SJSA1 (cell line): ENCODE results near the gene ZC3H8. TPM values are rescaled to one million over a fixed set of nuclear protein-coding genes. Genes with fewer than 3 reads are reported as not detected.

ENCODE experiments used
- DNase-seq, 2 experiments: peaks; one replicate each; pipeline ENCODE4 v3.0.0-alpha.2; 2015 to 2020; ENCODE audit warnings: low spot score in 2 of 2, low read depth in 1 of 2
- H3K27ac ChIP-seq: fragments of 250-450 bp; sonication (Bioruptor Pico); 2 replicates; pipeline ENCODE4 v1.5.1; 2020; ENCODE audit warnings: mild to moderate bottlenecking, moderate library complexity
- H3K27me3 ChIP-seq: fragments of 250-450 bp; sonication (Bioruptor Pico); replicated peaks from 2 replicates; pipeline ENCODE4 v1.5.1; 2020; ENCODE audit warnings: mild to moderate bottlenecking, moderate library complexity
- H3K36me3 ChIP-seq: fragments of 250-450 bp; sonication (Bioruptor Pico); 2 replicates; pipeline ENCODE4 v1.5.1; 2020; ENCODE audit warnings: mild to moderate bottlenecking
- H3K4me1 ChIP-seq: fragments of 250-450 bp; sonication (Bioruptor Pico); replicated peaks from 2 replicates; pipeline ENCODE4 v1.6.1; 2021; ENCODE audit warnings: mild to moderate bottlenecking
- H3K4me3 ChIP-seq: fragments of 250-450 bp; sonication (Bioruptor Pico); 2 replicates; pipeline ENCODE4 v1.5.1; 2020; ENCODE audit warnings: mild to moderate bottlenecking
- H3K9me3 ChIP-seq: fragments of 250-450 bp; sonication (Bioruptor Pico); replicated peaks from 2 replicates; pipeline ENCODE4 v1.5.1; 2020; ENCODE audit warnings: mild to moderate bottlenecking
- total RNA-seq: library from RNA; depleted of rRNA; stranded (reverse); fragments of >200 nt; shearing (Covaris generic); gene quantifications from 2 replicates; pipeline ENCODE4 v1.2.3, GENCODE V29; 2014

ZC3H8 gene
- total RNA-seq, 1 experiment from 2014 or later, result 5.7 TPM

- Histone ChIP-seq H3K4me3 (no peak overlapping the region), H3K36me3 (no peaks in the 10 kb centered on the region), H3K4me1 (no peaks in the 10 kb centered on the region), H3K9me3 (peaks cover under 1% of the 10 kb centered on the region), H3K27me3 (0 out of 2 replicates have a peak, but pooled peaks cover 3% of the 10 kb centered on the region), H3K27ac (no peak overlapping the region)
- DNase-seq, result no peak
These were observed 55.7 kb downstream of the ZC3H8 start for GRCh38 chr2:112199188-112199587.

GRCh38 chr2:112198780-112199179 lies 56.1 kb downstream of the ZC3H8 start:
- Histone ChIP-seq H3K36me3 (no peaks in the 10 kb centered on the region), H3K4me1 (no peaks in the 10 kb centered on the region), H3K27me3 (0 out of 2 replicates have a peak, but pooled peaks cover 3% of the 10 kb centered on the region), H3K27ac (no peak overlapping the region), H3K9me3 (no peaks in the 10 kb centered on the region; the same call in none of the 2 replicates), H3K4me3 (no peak overlapping the region)
- DNase-seq, result no peak

- H3K4me1 ChIP-seq, result no peaks in the 10 kb centered on the region
- DNase-seq, result no peak
- no peak overlapping the region for H3K4me3 ChIP-seq
- H3K9me3 ChIP-seq, result no peaks in the 10 kb centered on the region; the same call in none of the 2 replicates
- no peak overlapping the region for H3K27ac ChIP-seq
- no peaks in the 10 kb centered on the region for H3K36me3 ChIP-seq
- 0 out of 2 replicates have a peak, but pooled peaks cover 3% of the 10 kb centered on the region for H3K27me3 ChIP-seq
These were observed 57.0 kb downstream of the ZC3H8 start for GRCh38 chr2:112197868-112198267.

DNA sequence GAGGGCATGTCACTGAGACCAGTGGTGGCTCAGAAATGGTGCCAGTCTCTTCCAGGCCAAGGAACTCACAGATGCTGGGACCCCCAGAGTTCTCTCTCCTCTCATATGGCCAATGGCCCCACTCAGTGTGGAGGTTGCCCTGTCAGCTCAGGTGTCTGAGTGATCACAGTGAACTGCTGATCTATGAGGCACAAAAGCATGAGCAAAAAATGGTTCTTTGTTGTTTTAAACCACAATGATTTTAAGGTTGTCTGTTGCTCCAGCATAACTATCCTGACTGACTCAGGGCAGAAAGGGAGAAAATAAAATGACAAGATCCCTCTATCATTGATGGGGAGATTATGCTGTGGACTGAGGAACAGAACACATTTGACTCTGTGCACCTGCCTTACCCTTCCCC lies 58.9 kb downstream of the ZC3H8 start:
- no peaks in the 10 kb centered on the region for H3K4me1 ChIP-seq
- 0 out of 2 replicates have a peak, but pooled peaks cover 3% of the 10 kb centered on the region for H3K27me3 ChIP-seq
- no peak overlapping the region for H3K4me3 ChIP-seq
- no peak overlapping the region for H3K27ac ChIP-seq
- no peak for DNase-seq
- no peaks in the 10 kb centered on the region for H3K36me3 ChIP-seq
- H3K9me3 ChIP-seq, result no peaks in the 10 kb centered on the region; the same call in 1 of the 2 replicates

DNA sequence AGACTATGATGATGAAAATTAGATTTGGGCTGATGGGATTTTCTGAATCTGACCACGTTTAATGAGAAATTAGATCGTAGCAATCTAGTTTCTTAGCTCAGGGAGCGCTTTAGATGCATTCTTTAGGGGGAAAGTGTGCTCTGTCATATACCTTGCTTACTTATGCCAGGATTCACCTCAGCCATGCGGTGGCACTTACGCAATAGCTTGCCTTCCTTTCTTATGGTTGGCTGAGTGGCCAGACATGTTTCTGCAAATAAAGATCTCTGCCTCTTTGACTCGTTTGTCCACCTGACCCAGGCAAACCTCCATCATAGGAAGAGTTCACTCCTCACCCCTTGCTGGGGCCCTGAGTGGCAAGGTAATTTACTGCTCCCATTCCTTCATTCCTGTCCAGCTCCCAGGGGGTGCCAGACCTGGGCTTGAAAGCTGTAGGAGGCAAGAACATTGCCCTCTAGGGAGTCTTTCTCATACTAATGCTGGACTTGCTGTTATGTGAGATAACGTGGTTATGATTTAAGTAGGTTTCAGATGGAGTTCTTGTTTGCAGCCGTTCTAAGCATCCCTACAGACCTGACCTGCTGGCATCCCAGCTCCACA lies 59.6 kb downstream of the ZC3H8 start:
- Histone ChIP-seq H3K36me3 (no peaks in the 10 kb centered on the region), H3K4me3 (no peak overlapping the region), H3K4me1 (no peaks in the 10 kb centered on the region), H3K27me3 (peaks cover 4% of the 10 kb centered on the region; the same call in 1 of the 2 replicates), H3K9me3 (no peaks in the 10 kb centered on the region; the same call in 1 of the 2 replicates), H3K27ac (no peak overlapping the region)
- no peak for DNase-seq

DNA sequence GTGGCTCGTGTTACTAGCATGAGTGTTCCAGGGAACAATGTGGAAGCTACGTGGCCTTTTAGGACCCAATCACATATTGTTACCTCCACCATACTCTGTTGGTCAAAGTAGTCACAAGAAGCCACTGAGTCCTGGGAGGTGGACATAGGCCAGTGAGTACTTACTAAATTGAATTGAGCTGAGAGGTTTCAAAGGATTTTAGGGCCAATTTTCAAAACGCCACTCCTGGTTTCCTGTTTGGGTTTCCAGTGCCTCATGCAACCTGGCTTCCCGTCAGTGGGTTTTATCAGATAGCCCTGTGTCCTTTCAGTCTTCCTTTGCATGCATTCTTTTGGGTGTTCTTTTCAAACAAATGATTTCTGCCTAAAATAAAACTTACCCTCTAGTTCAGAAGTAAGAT lies 60.4 kb downstream of the ZC3H8 start:
- Histone ChIP-seq H3K27me3 (peaks cover 10% of the 10 kb centered on the region; the same call in 1 of the 2 replicates), H3K4me3 (no peak overlapping the region), H3K9me3 (no peaks in the 10 kb centered on the region), H3K36me3 (no peaks in the 10 kb centered on the region), H3K4me1 (no peaks in the 10 kb centered on the region), H3K27ac (no peak overlapping the region)
- DNase-seq, result no peak

DNA sequence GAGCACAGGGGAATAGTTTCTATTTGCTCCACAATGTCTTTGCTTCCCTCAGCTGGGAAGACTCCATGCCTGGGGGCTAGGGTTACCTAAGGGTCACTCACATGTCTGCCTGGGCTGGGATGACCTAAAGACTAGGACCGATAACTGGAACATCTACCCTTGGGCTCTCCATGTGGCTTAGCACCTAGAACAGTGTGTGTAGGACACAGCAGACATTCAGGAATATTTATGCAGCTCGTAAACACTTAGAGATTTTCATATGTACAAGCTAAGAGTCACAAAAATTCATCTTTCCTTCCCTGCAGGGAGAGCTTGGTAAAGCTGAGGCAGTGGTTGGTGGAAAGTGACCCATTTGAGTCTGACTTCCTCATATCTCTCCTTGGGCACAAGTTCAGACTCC lies 60.8 kb downstream of the ZC3H8 start:
- H3K4me3 ChIP-seq, result no peak overlapping the region
- no peak overlapping the region for H3K27ac ChIP-seq
- peaks cover 10% of the 10 kb centered on the region; the same call in 1 of the 2 replicates for H3K27me3 ChIP-seq
- no peaks in the 10 kb centered on the region for H3K9me3 ChIP-seq
- no peak for DNase-seq
- H3K36me3 ChIP-seq, result no peaks in the 10 kb centered on the region
- H3K4me1 ChIP-seq, result no peaks in the 10 kb centered on the region

DNA sequence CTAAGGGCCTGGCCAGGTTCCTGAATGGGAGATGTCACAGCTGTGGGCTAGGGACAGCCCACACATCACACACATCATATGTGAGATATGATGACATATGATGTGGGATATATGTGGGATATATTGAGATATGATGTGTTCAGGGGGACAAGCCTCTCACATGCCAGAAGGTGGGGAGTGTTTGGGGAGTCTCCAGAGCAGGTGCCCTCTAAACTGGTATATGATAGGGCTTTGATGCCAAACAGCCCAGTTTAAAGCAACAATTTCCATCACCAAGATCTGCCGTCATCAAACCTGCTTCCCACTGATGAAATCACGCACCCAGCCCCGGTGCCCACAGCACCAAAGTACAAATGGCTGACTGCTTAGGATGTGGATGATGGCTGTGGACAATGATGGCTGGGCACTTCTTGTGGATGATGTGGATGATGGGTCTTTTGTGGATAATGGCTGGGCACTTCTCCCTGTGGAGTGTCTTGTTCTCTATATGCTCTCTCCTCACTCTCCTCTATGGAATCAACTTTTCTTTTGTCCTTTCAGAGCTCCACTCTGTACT lies 65.8 kb downstream of the ZC3H8 start:
- Histone ChIP-seq H3K4me1 (no peaks in the 10 kb centered on the region), H3K27ac (no peak overlapping the region), H3K27me3 (peaks cover 10% of the 10 kb centered on the region; the same call in 1 of the 2 replicates), H3K4me3 (no peak overlapping the region), H3K36me3 (no peaks in the 10 kb centered on the region), H3K9me3 (no peaks in the 10 kb centered on the region)
- DNase-seq, result no peak

- Histone ChIP-seq H3K27ac (no peak overlapping the region), H3K4me1 (no peaks in the 10 kb centered on the region), H3K9me3 (no peaks in the 10 kb centered on the region), H3K4me3 (no peak overlapping the region), H3K27me3 (peaks cover 10% of the 10 kb centered on the region; the same call in 1 of the 2 replicates), H3K36me3 (no peaks in the 10 kb centered on the region)
- DNase-seq, result no peak
These were observed 66.8 kb downstream of the ZC3H8 start for GRCh38 chr2:112187805-112188596.

GRCh38 chr2:112187046-112187715 lies 67.7 kb downstream of the ZC3H8 start:
- H3K27me3 ChIP-seq, result peaks cover 10% of the 10 kb centered on the region; the same call in 1 of the 2 replicates
- no peaks in the 10 kb centered on the region for H3K9me3 ChIP-seq
- no peak for DNase-seq
- no peak overlapping the region for H3K27ac ChIP-seq
- H3K4me1 ChIP-seq, result no peaks in the 10 kb centered on the region
- H3K4me3 ChIP-seq, result no peak overlapping the region
- no peaks in the 10 kb centered on the region for H3K36me3 ChIP-seq

- no peaks in the 10 kb centered on the region for H3K4me1 ChIP-seq
- H3K4me3 ChIP-seq, result no peak overlapping the region
- H3K27me3 ChIP-seq, result peaks cover 10% of the 10 kb centered on the region; the same call in 1 of the 2 replicates
- no peak overlapping the region for H3K27ac ChIP-seq
- no peak for DNase-seq
- H3K36me3 ChIP-seq, result no peaks in the 10 kb centered on the region
- H3K9me3 ChIP-seq, result no peaks in the 10 kb centered on the region
These were observed 69.7 kb downstream of the ZC3H8 start for GRCh38 chr2:112185131-112185530.

- no peaks in the 10 kb centered on the region for H3K36me3 ChIP-seq
- H3K9me3 ChIP-seq, result no peaks in the 10 kb centered on the region
- H3K4me1 ChIP-seq, result no peaks in the 10 kb centered on the region
- H3K27me3 ChIP-seq, result peaks cover 4% of the 10 kb centered on the region; the same call in 1 of the 2 replicates
- H3K4me3 ChIP-seq, result no peak overlapping the region
- no peak for DNase-seq
- no peak overlapping the region for H3K27ac ChIP-seq
These were observed 70.7 kb downstream of the ZC3H8 start for GRCh38 chr2:112184121-112184520.

GRCh38 chr2:112183327-112184025 lies 71.4 kb downstream of the ZC3H8 start:
- no peaks in the 10 kb centered on the region for H3K9me3 ChIP-seq
- H3K36me3 ChIP-seq, result no peaks in the 10 kb centered on the region
- DNase-seq, result no peak
- peaks cover 4% of the 10 kb centered on the region; the same call in 1 of the 2 replicates for H3K27me3 ChIP-seq
- no peak overlapping the region for H3K27ac ChIP-seq
- H3K4me3 ChIP-seq, result no peak overlapping the region
- H3K4me1 ChIP-seq, result no peaks in the 10 kb centered on the region
